Posterior cingulate gyrus (tissue), 11 donors: ENCODE results near the gene TBC1D5.
A peak's percentile ranks its signal among the peaks of the same experiment; 100 is the strongest.
"Not testable (repeated sequence)": the region's sequence is repeated elsewhere in the genome, so short reads cannot be mapped to it uniquely, and the experiment has no call there.

Experiments used
- DNase-seq, 10 donors: peaks; one replicate each; pipeline versions ENCODE4 v3.0.0 to v3.0.0-alpha.2; 2020 to 2021; ENCODE audit warnings: mixed read lengths in 3 of 10
- intact Hi-C: fragments of 100-400 bp; cut with DNase I; formaldehyde crosslinking; loops from one replicate; pipeline ENCODE4 v1.15.1; 2023

The TBC1D5 gene

GRCh38 chr3:17501745-17502144 is 240.7 kb downstream of the TBC1D5 start:
- intact Hi-C loops: no loop called here
- DNase-seq: no peak

DNA sequence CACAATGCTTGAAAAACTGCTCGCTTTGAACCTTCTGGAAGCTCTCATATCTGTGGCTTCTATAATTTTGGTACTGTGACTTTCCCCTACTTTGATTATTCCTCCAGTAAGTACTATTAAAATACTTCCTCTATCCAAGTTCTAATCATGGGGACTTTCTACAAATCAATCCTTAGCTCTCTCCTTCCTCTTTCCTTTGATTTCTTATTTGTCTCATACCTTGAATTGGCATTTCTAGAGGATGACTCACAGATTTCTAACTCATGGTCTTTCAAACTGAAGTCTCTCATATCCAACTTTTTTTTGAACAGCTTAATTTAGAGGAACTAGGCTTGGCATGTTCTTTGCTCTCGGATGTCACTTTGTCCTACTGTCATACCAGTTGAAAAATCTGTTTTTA is 241.8 kb downstream of the TBC1D5 start:
- intact Hi-C loops: no loop called here
- DNase-seq: no peak

DNA sequence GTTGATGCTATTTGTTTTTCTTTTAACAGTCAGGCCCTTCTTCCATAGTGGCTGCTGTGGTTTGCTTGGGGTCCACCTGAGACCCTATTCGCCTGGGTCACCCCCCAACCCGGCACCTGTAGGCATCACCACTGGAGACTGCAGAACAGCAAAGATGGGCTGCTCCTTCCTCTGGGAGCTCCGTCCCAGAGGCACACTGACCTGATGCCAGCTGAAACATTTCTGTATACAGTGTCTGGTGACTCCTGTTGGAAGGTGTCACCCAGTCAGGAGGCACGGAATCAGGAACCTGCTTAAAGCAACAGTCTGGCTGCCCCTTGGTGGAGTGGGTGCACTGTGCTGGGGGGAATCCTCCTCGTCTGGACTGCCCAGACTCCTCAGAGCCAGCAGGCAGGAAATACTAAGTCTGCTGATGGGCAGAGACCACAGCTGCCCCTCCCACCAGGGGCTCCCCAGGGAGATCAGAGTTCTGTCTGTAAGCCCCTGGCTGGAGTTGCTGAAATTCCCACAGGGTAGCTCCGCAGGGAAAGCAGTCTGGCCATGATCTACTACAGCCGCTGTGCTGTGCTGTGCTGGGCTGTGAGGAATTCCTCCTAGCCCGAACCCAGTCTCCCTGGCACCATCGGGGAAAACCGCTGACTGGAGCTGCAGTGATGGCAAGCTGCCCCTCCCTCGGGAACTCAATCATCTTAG is 248.2 kb downstream of the TBC1D5 start:
- intact Hi-C loops: no loop called here
- peak in 2 of 10 donors; percentile 58 to 60 for DNase-seq

DNA sequence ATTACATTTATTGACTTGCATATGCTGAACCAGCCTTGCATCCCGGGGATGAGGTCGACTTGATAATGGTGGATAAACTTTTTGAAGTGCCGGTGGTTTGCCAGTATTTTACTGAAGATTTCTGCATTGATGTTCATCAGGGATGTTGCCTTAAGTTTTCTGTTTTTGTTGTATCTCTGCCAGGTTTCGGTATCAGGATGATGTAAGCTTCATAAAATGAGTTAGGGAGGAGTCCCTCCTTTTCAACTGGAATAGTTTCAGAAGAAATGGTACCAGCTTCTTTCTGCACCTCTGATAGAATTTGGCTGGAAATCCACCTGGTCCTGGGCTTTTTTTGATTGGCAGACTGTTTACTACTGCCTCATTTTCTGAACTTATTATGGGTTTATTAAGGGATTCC is 250.8 kb downstream of the TBC1D5 start:
- DNase-seq: no peak
- intact Hi-C loops: no loop called here

- DNase-seq, intact Hi-C loops: not testable (repeated sequence)
Observed at GRCh38 chr3:17491190-17491589, 251.2 kb downstream of the TBC1D5 start.

DNA sequence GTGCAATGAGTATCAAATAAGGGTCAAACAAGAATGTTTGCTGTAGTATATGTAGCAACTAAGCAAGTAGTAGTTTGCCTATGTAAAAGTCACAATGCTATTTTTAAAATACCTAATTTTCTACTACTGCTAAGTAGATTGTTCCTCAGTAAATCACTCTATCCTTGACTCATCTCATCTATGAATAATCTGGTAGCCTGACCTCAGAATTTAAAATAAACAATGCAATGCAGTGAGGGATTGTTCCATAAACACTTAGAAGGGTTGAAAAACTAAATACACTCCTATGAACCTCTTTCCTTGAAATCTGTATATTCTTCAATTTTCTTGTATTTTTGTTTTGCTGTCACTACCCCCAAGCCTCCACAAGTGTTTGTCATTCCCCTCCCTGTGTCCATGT is 253.3 kb downstream of the TBC1D5 start:
- no peak for DNase-seq
- intact Hi-C loops: no loop called here

DNA sequence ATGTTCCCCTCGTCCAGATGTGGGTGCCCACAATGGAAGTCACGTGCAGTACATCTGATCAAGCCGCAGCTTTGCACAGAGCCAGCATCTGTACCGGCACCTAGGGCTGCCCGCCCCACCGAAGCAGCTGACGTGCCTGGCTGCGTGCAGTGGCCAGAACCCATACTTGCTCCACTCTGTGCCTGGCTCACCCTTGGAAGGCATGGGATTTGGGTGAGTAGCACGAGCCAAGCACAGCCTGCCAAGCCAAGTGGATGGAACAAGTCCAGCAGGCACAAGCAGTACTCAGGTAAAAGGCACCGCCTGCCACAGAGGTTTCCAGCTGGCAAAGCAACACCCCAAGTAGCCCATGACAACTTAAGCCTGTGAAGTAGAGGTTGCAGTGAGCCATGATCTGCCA is 261.3 kb downstream of the TBC1D5 start:
- intact Hi-C loops: no loop called here
- peak in 3 of 10 donors; percentile 57 to 79 (median 62) for DNase-seq

DNA sequence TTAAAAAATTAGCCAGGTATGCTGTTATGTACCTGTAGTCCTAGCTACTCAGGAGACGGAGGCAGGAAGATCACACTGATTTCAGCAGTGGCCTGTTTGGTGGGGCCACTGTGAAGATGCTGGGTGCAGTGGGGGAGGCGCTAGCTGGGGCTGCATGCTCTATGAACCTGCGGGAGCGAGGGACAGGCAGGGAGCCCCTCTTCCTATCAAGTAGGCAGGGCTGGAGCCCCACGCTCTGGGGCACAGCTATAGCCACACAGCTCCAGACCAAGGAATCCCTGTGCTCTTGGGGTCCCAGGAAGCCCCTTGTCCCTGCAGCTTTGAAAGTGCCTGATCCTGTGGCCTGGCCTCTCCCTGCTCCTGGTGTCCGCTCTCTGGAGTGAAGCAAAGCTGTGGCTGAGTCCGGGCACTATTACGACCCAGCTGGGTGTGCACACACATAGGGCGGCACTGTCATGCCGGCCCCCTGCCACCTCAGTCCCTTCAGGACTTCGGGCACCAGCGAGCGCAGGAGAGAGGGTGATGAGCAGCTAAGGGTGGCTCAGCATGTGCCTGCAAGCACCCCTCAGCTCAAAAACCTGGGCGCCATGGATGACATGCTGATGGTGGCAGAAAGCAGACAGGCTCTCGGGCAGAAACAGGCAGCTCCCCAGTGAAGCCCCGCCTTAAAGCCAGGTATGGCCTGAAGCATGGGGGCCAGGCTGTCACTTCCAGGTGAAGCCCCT is 262.6 kb downstream of the TBC1D5 start:
- peak in 2 of 10 donors; percentile 57 to 72 for DNase-seq
- intact Hi-C loops: no loop called here

DNA sequence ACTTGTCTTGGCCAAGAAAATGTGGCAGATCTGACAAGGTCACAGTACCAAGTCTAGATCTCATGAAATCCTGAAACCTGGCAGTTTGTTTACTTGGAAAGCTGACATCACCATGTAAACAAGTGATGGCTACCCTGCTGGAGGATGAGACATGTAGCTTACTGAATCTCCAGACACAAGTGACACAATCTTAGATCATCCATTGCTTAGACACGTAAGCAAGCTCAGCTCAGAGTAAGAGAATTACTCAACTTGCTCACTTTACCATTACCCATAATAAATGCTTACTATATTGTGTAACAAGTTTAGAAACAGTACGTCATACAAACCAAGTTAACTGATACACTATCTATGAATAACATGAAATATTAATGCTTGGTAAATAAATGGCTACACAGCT is 263.8 kb downstream of the TBC1D5 start:
- intact Hi-C loops: no loop called here
- DNase-seq: no peak

DNA sequence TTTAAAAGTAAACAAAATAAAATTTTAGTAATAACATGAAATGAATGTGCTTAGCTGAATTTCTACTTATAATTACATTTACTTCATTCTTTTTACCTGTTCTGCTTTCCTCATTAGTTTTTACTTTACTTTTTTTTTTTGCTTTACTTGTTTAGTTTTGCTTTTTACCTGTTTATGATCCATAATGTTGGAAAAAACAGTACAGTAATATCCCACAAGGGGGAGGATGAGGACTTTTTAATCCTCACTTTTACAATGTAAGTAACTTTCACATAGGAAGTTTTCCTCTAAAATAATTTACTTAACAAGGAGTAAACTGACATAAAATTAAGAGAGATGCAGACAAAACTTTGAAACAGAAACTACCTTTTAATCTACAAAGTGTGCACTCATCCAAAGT is 268.7 kb downstream of the TBC1D5 start:
- intact Hi-C loops: no loop called here
- DNase-seq: no peak

GRCh38 chr3:17469954-17470353 is 272.5 kb downstream of the TBC1D5 start:
- intact Hi-C loops: no loop called here
- DNase-seq: no peak

DNA sequence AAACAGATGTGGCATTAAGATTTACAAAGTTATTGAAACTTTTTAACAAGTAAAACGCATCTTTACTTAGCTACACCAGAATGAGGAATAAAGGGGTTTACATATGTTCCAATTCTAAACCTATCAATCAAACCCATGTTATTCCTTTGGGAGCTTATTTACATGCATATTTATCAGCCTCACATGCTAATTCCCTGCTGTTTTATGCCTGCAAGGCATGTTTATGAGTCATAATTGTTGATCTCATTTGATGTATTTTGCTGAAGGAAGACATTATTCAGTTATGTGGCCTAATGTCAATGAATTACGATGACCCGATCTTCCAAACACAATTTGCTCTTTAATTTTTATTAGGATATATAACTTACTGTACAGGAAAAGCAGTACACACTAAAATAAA is 272.9 kb downstream of the TBC1D5 start:
- intact Hi-C loops: no loop called here
- no peak for DNase-seq

DNA sequence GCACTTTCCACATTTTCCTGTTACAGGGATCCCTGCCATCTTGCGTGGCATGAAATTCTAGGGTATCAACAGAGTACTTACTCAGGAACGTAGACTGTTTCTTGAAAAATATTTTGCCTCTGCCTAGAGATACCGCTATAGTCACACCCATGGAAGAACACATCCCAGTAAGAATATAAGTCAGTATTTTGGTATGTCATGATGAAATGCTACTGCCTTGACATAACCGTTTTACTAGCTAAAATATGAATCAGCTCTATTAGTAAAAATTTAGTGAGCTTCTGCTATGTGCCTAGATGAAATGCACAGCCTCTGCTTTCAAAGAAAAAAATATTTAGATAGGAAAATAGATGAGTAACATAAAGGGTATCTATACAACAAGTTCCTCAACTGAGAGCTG is 276.4 kb downstream of the TBC1D5 start:
- intact Hi-C loops: no loop called here
- DNase-seq: no peak

GRCh38 chr3:17459470-17459993 is 282.9 kb downstream of the TBC1D5 start:
- intact Hi-C loops: no loop called here
- no peak for DNase-seq

DNA sequence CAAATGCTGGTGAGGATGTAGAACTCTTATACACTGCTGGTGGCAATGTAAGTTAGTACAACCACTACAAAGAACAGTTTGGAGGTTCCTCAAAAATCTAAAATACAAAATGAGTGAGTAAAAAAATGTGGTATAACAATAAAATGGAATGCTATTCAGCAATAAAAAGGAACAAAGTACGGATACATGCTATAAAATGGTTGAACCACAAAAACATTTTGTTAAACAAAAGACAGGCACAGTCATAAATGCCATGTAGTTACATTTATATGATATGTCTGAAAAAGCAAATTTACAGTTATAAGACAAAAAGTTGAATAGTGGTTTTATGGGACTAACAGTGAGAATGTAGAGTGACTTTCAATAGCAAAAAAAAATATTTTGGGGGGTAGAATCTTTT is 285.8 kb downstream of the TBC1D5 start:
- no peak for DNase-seq
- intact Hi-C loops: no loop called here

DNA sequence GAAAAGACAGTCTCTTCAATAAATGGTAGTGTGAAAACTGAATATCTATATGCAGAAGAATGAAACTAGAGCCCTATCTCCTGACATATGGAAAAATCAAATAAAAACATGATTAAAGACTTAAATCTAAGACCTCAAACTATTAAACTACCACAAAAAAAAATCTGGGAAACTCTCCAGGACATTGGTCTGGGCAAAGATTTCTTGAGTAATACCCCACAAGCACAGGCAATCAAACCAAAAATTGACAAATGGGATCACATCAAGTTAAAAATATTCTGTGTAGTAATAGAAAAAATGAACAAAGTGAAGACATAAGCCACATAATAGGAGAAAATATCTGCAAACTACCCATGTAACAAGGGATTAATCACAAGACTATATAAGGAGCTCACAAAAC is 286.4 kb downstream of the TBC1D5 start:
- intact Hi-C loops: no loop called here
- DNase-seq: no peak

GRCh38 chr3:17444865-17445264 is 297.6 kb downstream of the TBC1D5 start:
- DNase-seq: no peak
- intact Hi-C loops: no loop called here

- intact Hi-C loops: no loop called here
- no peak for DNase-seq
Observed at GRCh38 chr3:17443142-17443541, 299.3 kb downstream of the TBC1D5 start.

DNA sequence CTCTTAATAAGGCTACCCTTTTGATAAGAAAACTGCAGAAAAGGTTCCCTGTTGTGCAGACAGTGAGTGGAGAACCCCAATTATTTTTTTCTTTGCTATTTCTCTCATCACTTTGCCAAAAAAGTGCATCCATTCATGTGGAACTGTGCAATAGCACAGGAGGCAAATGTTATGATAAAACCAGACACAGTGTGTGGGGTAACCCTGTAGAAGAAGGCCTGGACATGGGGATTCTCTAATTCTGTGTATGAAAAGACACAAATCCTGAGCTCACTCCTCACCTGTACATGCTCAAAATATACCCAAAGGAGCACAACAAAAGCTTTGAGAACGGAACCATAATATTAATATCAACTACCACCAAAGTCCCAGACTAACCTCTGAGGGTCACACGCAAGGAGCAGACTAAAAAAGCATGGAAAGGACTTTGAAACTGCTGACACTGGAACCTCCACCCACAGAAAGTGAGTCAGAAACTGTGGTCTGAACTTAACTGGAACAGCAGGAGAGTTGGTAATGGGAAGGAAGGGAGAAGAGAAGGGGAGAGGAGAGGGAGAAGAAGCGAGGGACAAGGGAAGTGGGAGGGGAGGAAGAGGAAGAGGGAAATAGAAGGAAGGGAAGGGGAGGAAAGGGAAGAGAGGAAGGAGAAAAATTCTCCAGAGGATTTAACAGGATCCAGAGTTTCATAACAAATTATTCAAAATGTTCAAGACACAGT is 299.9 kb downstream of the TBC1D5 start:
- intact Hi-C loops: no loop called here
- DNase-seq: no peak

GRCh38 chr3:17433876-17434275 is 308.6 kb downstream of the TBC1D5 start:
- intact Hi-C loops: no loop called here
- no peak for DNase-seq

GRCh38 chr3:17432236-17432635 is 310.2 kb downstream of the TBC1D5 start:
- intact Hi-C loops: no loop called here
- DNase-seq: no peak
